Fibroblast of pulmonary artery (primary cell): ENCODE results near the gene FBXO22.

Experiments used
- DNase-seq: peaks from one replicate; pipeline ENCODE4 v3.0.0-alpha.2; 2010; ENCODE audit warnings: low read depth
- H3K4me3 ChIP-seq: replicated peaks from 2 replicates; pipeline ENCODE4 v1.5.1; 2011; ENCODE audit warnings: low read depth, mild to moderate bottlenecking, control low read depth, low read length, moderate library complexity
- TF ChIP-seq, protein P1 (sequence below): IDR thresholded peaks from 2 replicates; pipeline ENCODE4 v1.5.1; 2011; ENCODE audit warnings: mild to moderate bottlenecking, control low read depth, low read length, inconsistent platforms; ENCODE audit errors: missing control alignments

Gene FBXO22

DNA sequence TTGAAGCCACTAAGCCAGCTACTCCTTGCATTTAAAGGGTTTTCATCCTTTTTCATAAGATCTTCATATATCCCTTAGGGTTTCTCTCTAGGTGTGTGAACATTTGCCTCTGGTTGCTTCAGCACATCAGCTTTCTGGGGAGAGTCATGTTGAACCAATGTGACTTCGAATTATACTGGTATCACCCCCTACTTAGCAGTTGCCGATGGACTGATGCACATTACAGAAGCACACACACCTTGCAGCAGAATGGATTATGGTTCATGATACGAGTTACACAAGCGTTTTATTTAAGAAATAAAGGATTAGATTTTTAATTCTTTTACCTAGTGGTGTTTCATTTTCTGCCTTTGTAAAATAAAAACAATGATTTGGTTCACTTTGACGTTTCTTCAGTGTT, 39.6 kb downstream of the FBXO22 start:
- TF ChIP-seq, protein P1, sequence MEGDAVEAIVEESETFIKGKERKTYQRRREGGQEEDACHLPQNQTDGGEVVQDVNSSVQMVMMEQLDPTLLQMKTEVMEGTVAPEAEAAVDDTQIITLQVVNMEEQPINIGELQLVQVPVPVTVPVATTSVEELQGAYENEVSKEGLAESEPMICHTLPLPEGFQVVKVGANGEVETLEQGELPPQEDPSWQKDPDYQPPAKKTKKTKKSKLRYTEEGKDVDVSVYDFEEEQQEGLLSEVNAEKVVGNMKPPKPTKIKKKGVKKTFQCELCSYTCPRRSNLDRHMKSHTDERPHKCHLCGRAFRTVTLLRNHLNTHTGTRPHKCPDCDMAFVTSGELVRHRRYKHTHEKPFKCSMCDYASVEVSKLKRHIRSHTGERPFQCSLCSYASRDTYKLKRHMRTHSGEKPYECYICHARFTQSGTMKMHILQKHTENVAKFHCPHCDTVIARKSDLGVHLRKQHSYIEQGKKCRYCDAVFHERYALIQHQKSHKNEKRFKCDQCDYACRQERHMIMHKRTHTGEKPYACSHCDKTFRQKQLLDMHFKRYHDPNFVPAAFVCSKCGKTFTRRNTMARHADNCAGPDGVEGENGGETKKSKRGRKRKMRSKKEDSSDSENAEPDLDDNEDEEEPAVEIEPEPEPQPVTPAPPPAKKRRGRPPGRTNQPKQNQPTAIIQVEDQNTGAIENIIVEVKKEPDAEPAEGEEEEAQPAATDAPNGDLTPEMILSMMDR, result no peak
- no peak for DNase-seq
- H3K4me3 ChIP-seq, result no peak overlapping the region

DNA sequence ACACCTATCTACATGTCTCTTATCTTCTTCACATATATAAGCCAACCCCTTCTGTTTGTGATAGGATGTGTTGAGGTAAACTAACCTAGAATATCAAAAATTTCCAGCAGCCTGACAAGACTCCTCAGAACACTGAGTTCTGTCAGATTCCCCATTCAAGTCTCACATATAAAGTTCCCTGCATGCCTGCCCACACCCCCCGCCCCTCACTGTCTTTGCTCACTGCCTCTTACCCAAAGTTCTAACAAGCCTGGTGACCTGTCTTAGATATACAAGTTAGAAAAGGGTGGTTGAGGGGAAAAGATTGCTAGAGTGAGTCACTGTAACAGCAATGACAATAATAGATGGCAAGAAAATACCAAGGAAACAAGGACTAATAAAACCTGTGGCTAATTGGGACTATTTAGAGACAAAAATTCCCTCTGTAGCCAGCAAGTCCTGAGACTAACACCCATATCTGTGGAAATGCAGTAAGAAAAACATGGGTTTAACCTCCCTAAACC, 40.1 kb downstream of the FBXO22 start:
- TF ChIP-seq, protein P1, result no peak
- H3K4me3 ChIP-seq, result no peak overlapping the region
- DNase-seq, result no peak

DNA sequence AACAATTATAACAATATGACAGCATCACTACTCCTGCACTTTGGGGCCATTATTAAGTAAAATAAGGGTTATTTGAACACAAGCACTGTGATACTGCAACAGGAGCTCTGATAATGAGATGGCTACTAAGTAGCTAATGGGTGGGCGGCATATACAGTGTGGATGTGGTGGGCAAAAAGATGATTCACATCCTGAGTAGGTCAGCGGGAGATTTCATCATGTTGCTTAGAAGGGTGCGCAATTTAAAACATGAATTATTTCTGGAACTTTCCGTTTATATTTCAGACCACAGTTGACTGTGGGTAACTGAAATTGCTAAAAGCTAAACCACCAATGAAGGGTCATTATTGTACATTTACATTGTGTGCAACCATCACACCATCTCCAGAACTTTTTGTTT, 42.3 kb downstream of the FBXO22 start:
- peak; percentile 45 for DNase-seq
- TF ChIP-seq, protein P1, result no peak
- no peak overlapping the region for H3K4me3 ChIP-seq

DNA sequence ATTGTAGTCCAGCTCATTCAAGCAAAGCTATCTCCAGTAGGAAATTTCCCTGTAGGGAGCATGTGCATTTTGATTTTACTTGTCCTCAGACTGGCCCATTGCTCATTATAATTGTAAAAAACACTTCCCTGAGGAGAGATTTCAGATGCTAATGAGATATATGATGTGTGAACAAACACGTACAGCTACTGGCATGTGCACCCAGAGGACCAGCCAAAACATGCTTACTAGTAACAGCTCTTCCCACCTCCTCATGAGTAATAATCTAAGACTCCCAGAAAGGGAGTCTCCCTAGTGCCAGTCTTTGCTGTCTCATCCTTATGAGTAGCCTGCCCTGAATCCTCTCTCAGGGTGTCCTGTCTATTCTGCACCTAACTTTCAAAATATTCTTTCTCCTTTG, 43.4 kb downstream of the FBXO22 start:
- peak; percentile 33 for DNase-seq
- TF ChIP-seq, protein P1, result no peak
- H3K4me3 ChIP-seq, result no peak overlapping the region

DNA sequence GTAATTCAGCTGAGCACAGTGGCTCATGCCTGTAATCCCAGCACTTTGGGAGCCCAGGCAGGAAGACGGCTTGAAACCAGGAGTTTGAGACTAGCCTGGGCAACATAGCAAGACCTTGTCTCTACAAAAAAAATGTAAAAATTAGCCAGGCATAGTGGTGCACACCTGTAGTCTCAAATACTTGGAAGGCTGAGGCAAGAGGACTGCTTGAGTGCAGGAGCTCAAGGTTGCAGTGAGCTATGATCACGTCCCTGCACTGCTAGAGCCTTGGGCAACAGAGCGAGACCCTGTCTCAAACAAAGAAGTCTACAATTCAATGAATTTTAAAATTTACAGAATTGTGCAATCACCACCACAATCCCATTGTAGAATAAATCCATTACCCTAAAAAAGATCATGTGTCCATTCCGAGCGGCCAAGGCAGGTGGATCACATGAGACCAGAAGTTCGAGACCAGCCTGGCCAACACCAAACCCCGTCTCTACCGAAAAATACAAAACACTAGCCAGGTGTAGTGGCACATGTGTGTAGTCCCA, 45.2 kb downstream of the FBXO22 start:
- TF ChIP-seq, protein P1, result no peak
- no peak overlapping the region for H3K4me3 ChIP-seq
- DNase-seq, result no peak

DNA sequence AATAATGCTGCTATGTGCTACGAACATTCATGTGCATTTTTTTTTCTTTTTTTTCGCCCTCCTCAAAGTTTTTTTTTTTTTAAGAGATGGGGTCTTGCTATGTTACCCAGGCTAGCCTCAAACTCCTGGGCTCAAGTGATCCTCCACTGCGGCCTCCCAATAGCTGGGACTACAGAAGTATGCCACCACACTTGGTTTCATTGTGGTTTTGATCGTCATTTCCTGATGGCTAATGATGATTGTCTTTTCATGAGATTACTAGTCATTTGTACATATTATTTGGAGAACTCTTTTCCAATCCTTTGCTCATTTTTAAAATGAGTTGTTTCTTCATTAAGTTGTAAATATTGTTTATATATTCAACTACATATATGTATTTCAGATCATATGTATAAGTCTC, 48.8 kb downstream of the FBXO22 start:
- no peak for DNase-seq
- H3K4me3 ChIP-seq, result no peak overlapping the region
- TF ChIP-seq, protein P1, result no peak

DNA sequence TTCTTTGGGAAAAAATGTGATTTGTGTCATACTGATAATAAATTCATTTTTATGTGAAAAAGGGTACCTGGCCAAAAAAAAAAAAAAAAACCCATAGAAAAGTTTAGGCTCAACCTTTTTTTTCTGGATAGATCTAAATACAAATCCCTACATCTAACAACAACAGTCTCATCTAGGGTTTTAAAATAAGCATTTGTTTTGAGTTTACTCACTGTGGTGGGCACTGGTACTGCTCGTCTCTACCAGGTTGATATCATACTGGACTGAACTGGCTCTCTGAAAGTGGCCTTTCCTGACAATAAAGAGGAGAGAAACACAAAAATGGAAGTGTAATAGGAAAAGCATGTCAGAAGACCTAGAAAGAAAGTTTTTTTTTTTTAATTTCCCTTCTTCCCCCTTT, 52.0 kb downstream of the FBXO22 start:
- no peak for DNase-seq
- TF ChIP-seq, protein P1, result no peak
- H3K4me3 ChIP-seq, result no peak overlapping the region
